ENCODE measurements around the gene RNF39.
"Not testable (repeated sequence)": the region's sequence is repeated elsewhere in the genome, so short reads cannot be mapped to it uniquely, and the experiment has no call there.

RNF39 gene

DNA sequence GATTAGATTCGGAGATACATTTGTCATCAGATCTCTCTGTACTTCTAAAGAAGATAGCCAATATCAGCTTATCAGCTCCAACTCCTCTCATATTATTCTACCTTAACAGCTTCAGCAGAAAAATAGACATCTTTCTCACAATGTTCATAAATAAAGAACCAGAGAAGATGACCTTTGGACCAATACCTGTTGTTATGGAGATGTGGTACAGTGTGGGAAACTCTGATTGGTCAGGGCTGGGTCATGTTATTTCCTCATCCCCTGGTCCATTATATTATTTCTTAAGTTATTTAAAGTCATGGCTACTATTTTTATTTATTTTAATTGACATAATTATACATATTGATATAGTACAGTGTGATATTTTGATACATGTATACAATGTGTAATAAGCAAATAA is 50.4 kb downstream of the RNF39 start:
- TF ChIP-seq, protein P1, sequence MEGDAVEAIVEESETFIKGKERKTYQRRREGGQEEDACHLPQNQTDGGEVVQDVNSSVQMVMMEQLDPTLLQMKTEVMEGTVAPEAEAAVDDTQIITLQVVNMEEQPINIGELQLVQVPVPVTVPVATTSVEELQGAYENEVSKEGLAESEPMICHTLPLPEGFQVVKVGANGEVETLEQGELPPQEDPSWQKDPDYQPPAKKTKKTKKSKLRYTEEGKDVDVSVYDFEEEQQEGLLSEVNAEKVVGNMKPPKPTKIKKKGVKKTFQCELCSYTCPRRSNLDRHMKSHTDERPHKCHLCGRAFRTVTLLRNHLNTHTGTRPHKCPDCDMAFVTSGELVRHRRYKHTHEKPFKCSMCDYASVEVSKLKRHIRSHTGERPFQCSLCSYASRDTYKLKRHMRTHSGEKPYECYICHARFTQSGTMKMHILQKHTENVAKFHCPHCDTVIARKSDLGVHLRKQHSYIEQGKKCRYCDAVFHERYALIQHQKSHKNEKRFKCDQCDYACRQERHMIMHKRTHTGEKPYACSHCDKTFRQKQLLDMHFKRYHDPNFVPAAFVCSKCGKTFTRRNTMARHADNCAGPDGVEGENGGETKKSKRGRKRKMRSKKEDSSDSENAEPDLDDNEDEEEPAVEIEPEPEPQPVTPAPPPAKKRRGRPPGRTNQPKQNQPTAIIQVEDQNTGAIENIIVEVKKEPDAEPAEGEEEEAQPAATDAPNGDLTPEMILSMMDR (IDR thresholded peaks at IDR 0.05; ENCODE audit: low read depth, low read length, missing control alignments), result no peak
- no peak overlapping the region for H3K4me3 ChIP-seq (ENCODE audit: low read depth, low read length)
- no peak for DNase-seq (ENCODE audit: low read depth)

DNA sequence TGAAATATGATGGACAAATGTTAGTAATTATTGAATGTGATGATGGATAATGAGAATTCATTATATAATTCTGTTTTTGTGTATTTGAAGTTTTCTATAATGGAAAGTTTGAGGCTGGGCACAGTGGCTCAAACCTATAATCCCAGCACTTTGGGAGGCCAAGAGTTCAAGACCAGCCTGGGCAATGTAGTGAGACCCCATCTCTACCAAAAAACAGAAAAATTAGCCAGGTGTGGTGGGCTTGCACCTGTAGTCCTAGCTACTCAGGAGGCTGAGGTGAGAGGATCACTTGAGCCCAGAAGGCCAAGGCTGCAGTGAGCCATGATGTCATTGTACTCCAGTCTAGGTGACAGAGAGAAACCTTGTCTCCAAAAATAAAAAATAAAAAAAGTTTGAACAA is 52.9 kb downstream of the RNF39 start:
- not testable (repeated sequence) for DNase-seq (ENCODE audit: low read depth); H3K4me3 ChIP-seq (ENCODE audit: low read depth, low read length)

DNA sequence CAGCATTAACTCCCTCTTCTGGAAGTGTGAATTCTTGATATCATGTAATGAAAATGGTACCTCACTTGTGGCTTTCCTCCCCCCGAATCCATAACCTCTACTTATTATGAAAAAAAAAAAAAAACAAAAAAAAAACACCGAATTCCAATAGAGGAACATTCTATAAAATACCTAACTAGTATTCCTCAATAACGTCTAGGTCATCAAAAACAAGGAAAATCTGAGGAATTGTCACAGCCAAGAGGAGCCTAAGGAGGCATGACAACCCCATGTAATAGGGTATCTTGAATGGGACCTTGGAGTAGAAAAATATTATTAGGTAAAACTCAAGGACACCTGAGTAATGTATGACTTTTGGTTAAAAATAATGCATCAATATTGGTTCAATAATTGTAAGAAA is 53.4 kb downstream of the RNF39 start:
- TF ChIP-seq, protein P1 (IDR thresholded peaks at IDR 0.05; ENCODE audit: low read depth, low read length, missing control alignments), result no peak
- no peak overlapping the region for H3K4me3 ChIP-seq (ENCODE audit: low read depth, low read length)
- DNase-seq (ENCODE audit: low read depth), result no peak

DNA sequence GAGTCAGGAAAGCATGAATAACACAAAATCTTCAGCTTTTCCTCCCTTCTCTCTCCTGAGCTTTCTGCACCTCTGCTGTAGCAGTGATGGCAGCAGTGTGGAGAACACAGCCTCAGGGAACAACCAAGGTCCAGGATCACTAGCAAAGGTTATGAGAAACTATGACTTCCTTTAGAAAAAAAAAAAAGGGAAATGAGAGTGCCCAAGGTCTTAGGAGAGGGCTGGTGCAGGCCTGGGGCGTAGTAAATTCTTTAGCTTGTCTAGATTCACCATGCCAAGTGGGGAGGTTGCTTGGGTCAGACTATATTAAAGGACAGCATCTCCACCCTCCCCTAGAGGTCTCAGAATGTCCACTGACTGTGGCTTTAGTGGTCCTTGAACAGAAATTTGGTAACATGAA is 54.9 kb downstream of the RNF39 start:
- no peak for DNase-seq (ENCODE audit: low read depth)
- H3K4me3 ChIP-seq (ENCODE audit: low read depth, low read length), result no peak overlapping the region
- TF ChIP-seq, protein P1 (IDR thresholded peaks at IDR 0.05; ENCODE audit: low read depth, low read length, missing control alignments), result no peak

Measured in GM12864 (cell line).